ENCODE data around the gene LY86.

Gene LY86

GRCh38 chr6:6682225-6682624 is 93.7 kb downstream of the LY86 start:
- POLR2A ChIA-PET (ENCODE audit: low non-redundant PET) = no interaction called here
- peak overlapping the region; percentile 70 for H3K27ac ChIP-seq

GRCh38 chr6:6683969-6684833 is 95.7 kb downstream of the LY86 start:
- POLR2A ChIA-PET (ENCODE audit: low non-redundant PET) = interaction anchor here (0.7 kb wide), 1 partner anchor 38 kb away, joined by 3 read pairs; no protein-coding TSS in a partner anchor
- no peak overlapping the region for H3K27ac ChIP-seq
- CTCF ChIA-PET = no interaction called here
- no peak for DNase-seq (ENCODE audit: low spot score)
- TF ChIP-seq CTCF (conservative IDR thresholded peaks at IDR 0.05; ENCODE audit: low read depth) = no peak

More at GRCh38 chr6:6682225-6682624, 93.7 kb downstream of the LY86 start:
- CTCF ChIA-PET = interaction anchor here (0.6 kb wide), 1 partner anchor 518 kb away, joined by 4 read pairs; no protein-coding TSS in a partner anchor
- DNase-seq (ENCODE audit: low spot score) = no peak
- TF ChIP-seq CTCF (conservative IDR thresholded peaks at IDR 0.05; ENCODE audit: low read depth) = no peak

- POLR2A ChIA-PET (ENCODE audit: low non-redundant PET) = no interaction called here
- TF ChIP-seq CTCF (conservative IDR thresholded peaks at IDR 0.05; ENCODE audit: low read depth) = no peak
- CTCF ChIA-PET = no interaction called here
- H3K27ac ChIP-seq = peak overlapping the region; percentile 55
- no peak for DNase-seq (ENCODE audit: low spot score)
Measured at GRCh38 chr6:6685249-6686040, 96.9 kb downstream of the LY86 start.

GRCh38 chr6:6686176-6686575 is 97.7 kb downstream of the LY86 start:
- POLR2A ChIA-PET (ENCODE audit: low non-redundant PET) = no interaction called here
- no peak for TF ChIP-seq CTCF (conservative IDR thresholded peaks at IDR 0.05; ENCODE audit: low read depth)
- H3K27ac ChIP-seq = peak overlapping the region; percentile 94
- CTCF ChIA-PET = interaction anchor here (1.0 kb wide), 1 partner anchor 552 kb away, joined by 3 read pairs; no protein-coding TSS in a partner anchor
- no peak for DNase-seq (ENCODE audit: low spot score)

- TF ChIP-seq CTCF (conservative IDR thresholded peaks at IDR 0.05; ENCODE audit: low read depth) = no peak
- peak overlapping the region; percentile 94 for H3K27ac ChIP-seq
- CTCF ChIA-PET = interaction anchor here (0.5 to 1.0 kb wide), 2 partner anchors 552 to 591 kb away, joined by 3 read pairs; no protein-coding TSS in a partner anchor
- POLR2A ChIA-PET (ENCODE audit: low non-redundant PET) = interaction anchor here (0.7 kb wide), 1 partner anchor 480 kb away, joined by 6 read pairs; no protein-coding TSS in a partner anchor
- DNase-seq (ENCODE audit: low spot score) = peak; percentile 96
Measured at GRCh38 chr6:6686748-6687601, 98.5 kb downstream of the LY86 start.

Measured in RWPE1 (cell line).